IgD-negative memory B cell (primary cell): ENCODE measurements around the gene CEMIP2. TPM values are rescaled to one million over a fixed set of nuclear protein-coding genes. Genes with fewer than 3 reads are reported as not detected.

ENCODE experiments used
- H3K27ac Mint-ChIP-seq, 3 donors: one replicate each; pipeline ENCODE4 v1.8.0; 2020 to 2022; ENCODE audit warnings: mild to moderate bottlenecking in 3 of 3, mixed read lengths in 3 of 3, moderate library complexity in 1 of 3
- H3K27me3 Mint-ChIP-seq: one replicate; pipeline ENCODE4 v1.8.0; 2021; ENCODE audit warnings: mixed read lengths
- H3K36me3 Mint-ChIP-seq: one replicate; pipeline ENCODE4 v1.8.0; 2020; ENCODE audit warnings: mild to moderate bottlenecking, mixed read lengths
- H3K4me1 Mint-ChIP-seq, 3 donors: one replicate each; pipeline ENCODE4 v1.8.0; 2020 to 2022; ENCODE audit warnings: mixed read lengths in 3 of 3, mild to moderate bottlenecking in 1 of 3
- H3K4me3 Mint-ChIP-seq, 4 donors: one replicate each; pipeline ENCODE4 v1.8.0; 2020 to 2022; ENCODE audit warnings: mild to moderate bottlenecking in 4 of 4, mixed read lengths in 4 of 4, moderate library complexity in 3 of 4
- H3K9me3 Mint-ChIP-seq, 3 donors: one replicate each; pipeline ENCODE4 v1.8.0; 2020 to 2021; ENCODE audit warnings: mixed read lengths in 3 of 3, mild to moderate bottlenecking in 1 of 3
- polyA plus RNA-seq: library from polyadenylated mRNA; unstranded; fragments of 300-500 nt; fragmentation: Illumina TruSeq; gene quantifications from one replicate; pipeline ENCODE4 v1.2.3, GENCODE V29; 2021

The CEMIP2 gene
- polyA plus RNA-seq, 1 donor from 2014 or later: 7.3 TPM

DNA sequence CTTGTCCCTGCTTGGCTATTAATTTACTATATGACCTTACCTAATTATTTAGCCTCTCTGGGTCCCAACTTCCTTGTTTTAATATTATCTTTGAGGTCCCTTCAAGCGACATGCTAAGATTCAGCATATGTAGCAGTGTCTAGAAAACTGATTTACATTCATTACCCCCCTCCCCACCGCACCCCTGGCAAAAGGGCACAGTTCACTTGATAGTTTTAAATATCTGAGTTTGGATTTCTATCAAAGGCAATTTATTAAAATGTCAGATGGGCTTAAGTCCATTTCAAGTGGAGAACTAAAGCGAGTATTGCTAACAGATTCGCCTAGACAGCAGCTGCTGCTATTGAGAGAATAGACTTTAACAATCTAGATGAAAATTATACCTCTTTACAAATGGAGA, 3.9 kb downstream of the CEMIP2 start:
- Mint-ChIP-seq H3K27me3 (no peaks in the 10 kb centered on the region), H3K4me3 (peak overlapping the region in 3 of 4 donors; percentile 34 to 53 (median 47)), H3K27ac (no peak overlapping the region), H3K4me1 (peaks cover 36 to 57% (median 46%) of the 10 kb centered on the region in 3 donors), H3K9me3 (no peaks in the 10 kb centered on the region), H3K36me3 (no peaks in the 10 kb centered on the region)

GRCh38 chr9:71763832-71764231, 4.5 kb downstream of the CEMIP2 start:
- Mint-ChIP-seq H3K27ac (no peak overlapping the region), H3K4me3 (no peak overlapping the region), H3K36me3 (no peaks in the 10 kb centered on the region), H3K9me3 (no peaks in the 10 kb centered on the region), H3K4me1 (peaks cover 36 to 62% (median 49%) of the 10 kb centered on the region in 3 donors), H3K27me3 (no peaks in the 10 kb centered on the region)

DNA sequence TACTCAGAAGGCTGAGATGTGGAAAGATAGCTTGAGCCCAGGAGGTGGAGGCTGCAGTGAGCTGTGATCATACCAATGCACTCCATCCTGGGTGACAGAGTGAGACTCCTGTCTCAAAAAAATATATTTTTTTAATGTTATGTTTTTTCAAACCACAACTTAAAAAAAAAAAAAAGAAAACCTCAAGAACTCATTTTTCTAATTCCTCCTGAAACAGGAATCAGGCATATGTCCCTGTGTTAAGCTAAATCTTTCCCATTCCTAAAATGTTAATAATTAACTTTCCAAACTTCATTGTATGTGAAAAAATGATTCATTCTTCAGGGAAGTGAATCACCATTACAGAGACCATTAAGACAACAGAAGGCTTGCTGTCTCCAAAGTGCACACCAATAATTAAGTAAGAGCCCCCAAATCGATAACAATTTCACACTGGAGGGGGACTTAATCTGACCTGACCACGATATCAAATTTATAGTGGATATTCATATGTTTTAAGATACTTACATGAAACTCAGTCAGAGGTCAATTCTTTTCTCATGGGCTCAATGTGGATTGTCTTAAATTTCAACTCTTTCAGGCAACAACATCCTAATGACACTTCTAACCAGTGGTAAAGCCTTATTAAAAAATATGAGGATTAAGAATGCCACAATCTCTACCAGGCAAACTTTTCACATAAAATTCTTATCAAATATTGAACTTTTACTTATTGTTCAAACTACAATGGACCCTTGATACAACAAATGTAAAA, 5.2 kb downstream of the CEMIP2 start:
- Mint-ChIP-seq H3K27me3 (no peaks in the 10 kb centered on the region), H3K4me1 (peaks cover 36 to 70% (median 53%) of the 10 kb centered on the region in 3 donors), H3K27ac (no peak overlapping the region), H3K4me3 (no peak overlapping the region), H3K9me3 (no peaks in the 10 kb centered on the region), H3K36me3 (no peaks in the 10 kb centered on the region)

GRCh38 chr9:71761938-71762353, 6.4 kb downstream of the CEMIP2 start:
- peak overlapping the region in 1 of 4 donors; percentile 31 for H3K4me3 Mint-ChIP-seq
- H3K27ac Mint-ChIP-seq: no peak overlapping the region
- no peaks in the 10 kb centered on the region for H3K9me3 Mint-ChIP-seq
- H3K27me3 Mint-ChIP-seq: no peaks in the 10 kb centered on the region
- H3K4me1 Mint-ChIP-seq: peaks cover 32 to 75% (median 52%) of the 10 kb centered on the region in 3 donors
- H3K36me3 Mint-ChIP-seq: no peaks in the 10 kb centered on the region

- no peak overlapping the region for H3K4me3 Mint-ChIP-seq
- no peaks in the 10 kb centered on the region for H3K9me3 Mint-ChIP-seq
- peaks cover 27 to 73% (median 50%) of the 10 kb centered on the region in 3 donors for H3K4me1 Mint-ChIP-seq
- no peaks in the 10 kb centered on the region for H3K27me3 Mint-ChIP-seq
- H3K36me3 Mint-ChIP-seq: no peaks in the 10 kb centered on the region
- H3K27ac Mint-ChIP-seq: no peak overlapping the region
Observed at GRCh38 chr9:71760901-71761300, 7.4 kb downstream of the CEMIP2 start.

- no peaks in the 10 kb centered on the region for H3K27me3 Mint-ChIP-seq
- peaks cover 12 to 54% (median 35%) of the 10 kb centered on the region in 3 donors for H3K4me1 Mint-ChIP-seq
- no peak overlapping the region for H3K4me3 Mint-ChIP-seq
- H3K9me3 Mint-ChIP-seq: no peaks in the 10 kb centered on the region
- no peak overlapping the region for H3K27ac Mint-ChIP-seq
- no peaks in the 10 kb centered on the region for H3K36me3 Mint-ChIP-seq
Observed at GRCh38 chr9:71758785-71759184, 9.5 kb downstream of the CEMIP2 start.

GRCh38 chr9:71758277-71758676, 10.0 kb downstream of the CEMIP2 start:
- no peaks in the 10 kb centered on the region for H3K27me3 Mint-ChIP-seq
- H3K4me1 Mint-ChIP-seq: peaks cover 9 to 51% (median 33%) of the 10 kb centered on the region in 3 donors
- no peaks in the 10 kb centered on the region for H3K9me3 Mint-ChIP-seq
- no peak overlapping the region for H3K4me3 Mint-ChIP-seq
- no peaks in the 10 kb centered on the region for H3K36me3 Mint-ChIP-seq
- H3K27ac Mint-ChIP-seq: no peak overlapping the region

GRCh38 chr9:71756753-71757152, 11.6 kb downstream of the CEMIP2 start:
- no peak overlapping the region for H3K27ac Mint-ChIP-seq
- H3K27me3 Mint-ChIP-seq: no peaks in the 10 kb centered on the region
- no peak overlapping the region for H3K4me3 Mint-ChIP-seq
- peaks cover 9 to 55% (median 36%) of the 10 kb centered on the region in 3 donors for H3K4me1 Mint-ChIP-seq
- H3K36me3 Mint-ChIP-seq: peaks cover 1% of the 10 kb centered on the region
- no peaks in the 10 kb centered on the region for H3K9me3 Mint-ChIP-seq

DNA sequence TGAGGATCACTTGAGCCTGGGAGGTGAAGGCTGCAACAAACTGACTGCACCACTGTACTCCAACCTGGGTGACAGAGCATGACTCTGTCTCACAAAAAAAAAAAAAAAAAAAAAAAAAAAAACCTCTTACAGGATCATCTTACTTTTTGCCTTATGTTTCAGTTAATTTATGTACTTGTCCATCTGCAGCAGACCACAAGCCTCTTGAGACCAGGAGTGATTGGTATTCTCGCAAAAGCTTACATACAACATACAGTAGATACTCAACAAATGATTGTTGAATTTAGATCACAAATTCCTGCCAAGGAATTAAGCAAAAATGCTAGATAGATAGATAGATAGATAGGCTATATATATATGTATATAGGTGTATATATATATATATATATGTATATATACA, 12.4 kb downstream of the CEMIP2 start:
- no peaks in the 10 kb centered on the region for H3K27me3 Mint-ChIP-seq
- H3K36me3 Mint-ChIP-seq: peaks cover 1% of the 10 kb centered on the region
- H3K4me1 Mint-ChIP-seq: peaks cover 9 to 51% (median 34%) of the 10 kb centered on the region in 3 donors
- H3K9me3 Mint-ChIP-seq: no peaks in the 10 kb centered on the region
- no peak overlapping the region for H3K4me3 Mint-ChIP-seq
- no peak overlapping the region for H3K27ac Mint-ChIP-seq

GRCh38 chr9:71755230-71755629, 13.1 kb downstream of the CEMIP2 start:
- H3K27ac Mint-ChIP-seq: no peak overlapping the region
- H3K4me3 Mint-ChIP-seq: no peak overlapping the region
- peaks cover 9 to 46% (median 30%) of the 10 kb centered on the region in 3 donors for H3K4me1 Mint-ChIP-seq
- peaks cover 1% of the 10 kb centered on the region for H3K36me3 Mint-ChIP-seq
- H3K27me3 Mint-ChIP-seq: no peaks in the 10 kb centered on the region
- H3K9me3 Mint-ChIP-seq: no peaks in the 10 kb centered on the region

- Mint-ChIP-seq H3K27me3 (no peaks in the 10 kb centered on the region), H3K4me1 (peaks cover 9 to 44% (median 28%) of the 10 kb centered on the region in 3 donors), H3K36me3 (peaks cover 5% of the 10 kb centered on the region), H3K27ac (no peak overlapping the region), H3K9me3 (no peaks in the 10 kb centered on the region), H3K4me3 (no peak overlapping the region)
Observed at GRCh38 chr9:71754151-71754550, 14.2 kb downstream of the CEMIP2 start.

DNA sequence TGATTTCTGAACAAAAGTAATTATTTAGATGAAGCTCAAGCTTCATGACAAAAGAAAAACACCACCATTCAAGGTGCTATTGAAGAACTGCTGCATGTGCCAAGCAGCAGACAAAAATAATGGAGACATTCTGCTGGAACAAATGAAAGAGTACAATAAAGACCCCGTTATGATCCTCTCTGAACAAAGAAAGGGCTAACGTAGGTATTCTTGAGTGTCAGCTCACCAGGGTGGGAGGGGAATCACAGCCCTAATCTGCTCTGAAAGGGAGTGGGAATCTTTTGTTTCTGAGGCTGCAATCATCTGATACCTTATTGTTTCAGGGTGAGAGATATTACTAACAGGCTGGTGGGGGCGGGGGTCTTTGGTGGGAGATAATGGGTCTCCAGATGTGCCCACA, 15.4 kb downstream of the CEMIP2 start:
- Mint-ChIP-seq H3K9me3 (no peaks in the 10 kb centered on the region), H3K4me3 (no peak overlapping the region), H3K27ac (no peak overlapping the region), H3K4me1 (peaks cover 12 to 38% (median 26%) of the 10 kb centered on the region in 3 donors), H3K27me3 (no peaks in the 10 kb centered on the region), H3K36me3 (peaks cover 8% of the 10 kb centered on the region)

DNA sequence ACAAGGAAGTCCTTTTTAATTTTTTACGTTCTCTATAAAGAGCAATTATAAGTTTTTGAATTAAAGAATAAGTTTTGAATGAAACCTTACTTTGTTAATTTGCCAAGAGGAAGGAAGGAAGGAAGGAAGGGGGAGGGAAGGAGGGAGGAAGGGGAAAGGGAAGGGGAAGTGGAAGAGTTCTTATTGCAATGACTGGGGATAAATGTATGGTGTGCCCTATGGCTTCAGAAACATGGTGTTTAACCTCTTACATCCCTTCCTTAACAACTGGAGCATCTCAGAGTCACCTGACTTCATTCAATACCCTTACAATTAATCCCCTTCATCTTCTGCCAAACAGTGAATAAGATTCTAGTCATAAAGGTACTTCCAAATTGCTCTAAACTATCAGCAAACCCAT, 16.0 kb downstream of the CEMIP2 start:
- Mint-ChIP-seq H3K9me3 (no peaks in the 10 kb centered on the region), H3K4me1 (peaks cover 12 to 32% (median 25%) of the 10 kb centered on the region in 3 donors), H3K27me3 (no peaks in the 10 kb centered on the region), H3K27ac (no peak overlapping the region), H3K36me3 (peaks cover 10% of the 10 kb centered on the region), H3K4me3 (no peak overlapping the region)

GRCh38 chr9:71748280-71748743, 20.0 kb downstream of the CEMIP2 start:
- peaks cover 9 to 27% (median 18%) of the 10 kb centered on the region in 3 donors for H3K4me1 Mint-ChIP-seq
- peak overlapping the region in 1 of 3 donors; percentile 28 for H3K27ac Mint-ChIP-seq
- no peaks in the 10 kb centered on the region for H3K27me3 Mint-ChIP-seq
- peaks cover 16% of the 10 kb centered on the region for H3K36me3 Mint-ChIP-seq
- no peak overlapping the region for H3K4me3 Mint-ChIP-seq
- H3K9me3 Mint-ChIP-seq: no peaks in the 10 kb centered on the region

GRCh38 chr9:71747576-71747975, 20.7 kb downstream of the CEMIP2 start:
- Mint-ChIP-seq H3K4me1 (peaks cover 8 to 23% (median 14%) of the 10 kb centered on the region in 3 donors), H3K36me3 (peaks cover 17% of the 10 kb centered on the region), H3K9me3 (no peaks in the 10 kb centered on the region), H3K27me3 (no peaks in the 10 kb centered on the region), H3K27ac (no peak overlapping the region), H3K4me3 (peak overlapping the region in 1 of 4 donors; percentile 13)

- Mint-ChIP-seq H3K36me3 (peaks cover 18% of the 10 kb centered on the region), H3K27ac (no peak overlapping the region), H3K4me3 (no peak overlapping the region), H3K9me3 (no peaks in the 10 kb centered on the region), H3K4me1 (peaks cover 3 to 22% (median 12%) of the 10 kb centered on the region in 3 donors), H3K27me3 (no peaks in the 10 kb centered on the region)
Observed at GRCh38 chr9:71746758-71747125, 21.6 kb downstream of the CEMIP2 start.
